NCI-H446 (cell line): Measurements from ENCODE around the gene FBXO27.
"Not testable (repeated sequence)": the region's sequence is repeated elsewhere in the genome, so short reads cannot be mapped to it uniquely, and the experiment has no call there.

Experiments
- DNase-seq, 2 experiments: peaks; one replicate each; lab custom pipeline; 2025; lab: John Stamatoyannopoulos, UW

FBXO27 gene

GRCh38 chr19:38988627-38989026 is 43.7 kb downstream of the FBXO27 start:
- DNase-seq, result not testable (repeated sequence)

- DNase-seq, result not testable (repeated sequence)
These were observed 44.6 kb downstream of the FBXO27 start for GRCh38 chr19:38987745-38988144.

GRCh38 chr19:38985262-38985661 is 47.1 kb downstream of the FBXO27 start:
- DNase-seq, result no peak

GRCh38 chr19:38980583-38981374 is 51.6 kb downstream of the FBXO27 start:
- DNase-seq, result no peak

- DNase-seq, result no peak
These were observed 52.5 kb downstream of the FBXO27 start for GRCh38 chr19:38979812-38980211.

- DNase-seq, result no peak
These were observed 54.0 kb downstream of the FBXO27 start for GRCh38 chr19:38978326-38978689.

- no peak for DNase-seq
These were observed 54.7 kb downstream of the FBXO27 start for GRCh38 chr19:38977445-38978325.

- DNase-seq, result no peak
These were observed 56.5 kb downstream of the FBXO27 start for GRCh38 chr19:38975861-38976271.

- no peak for DNase-seq
These were observed 57.0 kb downstream of the FBXO27 start, which contains the start of gene FBXO17 for GRCh38 chr19:38975214-38975860. Gene FBXO17 (minus strand): TSS chr19:38975742. CDS start chr19:38950319, 25,423 bp downstream.

- no peak for DNase-seq
These were observed 57.6 kb downstream of the FBXO27 start for GRCh38 chr19:38974624-38975213.
